Activated naive CD4-positive, alpha-beta T cell treated with anti-CD3 and anti-CD28 coated beads, Interleukin-2, amount 50 U/mL, for 24 hours (primary cell): ENCODE data around the gene ARMC5.
"Not testable (repeated sequence)": the region's sequence is repeated elsewhere in the genome, so short reads cannot be mapped to it uniquely, and the experiment has no call there.

Experiments used
- H3K27ac Mint-ChIP-seq: one replicate; pipeline ENCODE4 v1.8.0; 2021; ENCODE audit warnings: mild to moderate bottlenecking, mixed read lengths
- H3K27me3 Mint-ChIP-seq: one replicate; pipeline ENCODE4 v1.8.0; 2021; ENCODE audit warnings: mixed read lengths
- H3K36me3 Mint-ChIP-seq: one replicate; pipeline ENCODE4 v1.8.0; 2021; ENCODE audit warnings: mixed read lengths
- H3K4me1 Mint-ChIP-seq: one replicate; pipeline ENCODE4 v1.8.0; 2021; ENCODE audit warnings: mixed read lengths
- H3K4me3 Mint-ChIP-seq: one replicate; pipeline ENCODE4 v1.8.0; 2021; ENCODE audit warnings: mild to moderate bottlenecking, mixed read lengths
- H3K9me3 Mint-ChIP-seq: one replicate; pipeline ENCODE4 v1.8.0; 2021; ENCODE audit warnings: mixed read lengths

Gene ARMC5, protein sequence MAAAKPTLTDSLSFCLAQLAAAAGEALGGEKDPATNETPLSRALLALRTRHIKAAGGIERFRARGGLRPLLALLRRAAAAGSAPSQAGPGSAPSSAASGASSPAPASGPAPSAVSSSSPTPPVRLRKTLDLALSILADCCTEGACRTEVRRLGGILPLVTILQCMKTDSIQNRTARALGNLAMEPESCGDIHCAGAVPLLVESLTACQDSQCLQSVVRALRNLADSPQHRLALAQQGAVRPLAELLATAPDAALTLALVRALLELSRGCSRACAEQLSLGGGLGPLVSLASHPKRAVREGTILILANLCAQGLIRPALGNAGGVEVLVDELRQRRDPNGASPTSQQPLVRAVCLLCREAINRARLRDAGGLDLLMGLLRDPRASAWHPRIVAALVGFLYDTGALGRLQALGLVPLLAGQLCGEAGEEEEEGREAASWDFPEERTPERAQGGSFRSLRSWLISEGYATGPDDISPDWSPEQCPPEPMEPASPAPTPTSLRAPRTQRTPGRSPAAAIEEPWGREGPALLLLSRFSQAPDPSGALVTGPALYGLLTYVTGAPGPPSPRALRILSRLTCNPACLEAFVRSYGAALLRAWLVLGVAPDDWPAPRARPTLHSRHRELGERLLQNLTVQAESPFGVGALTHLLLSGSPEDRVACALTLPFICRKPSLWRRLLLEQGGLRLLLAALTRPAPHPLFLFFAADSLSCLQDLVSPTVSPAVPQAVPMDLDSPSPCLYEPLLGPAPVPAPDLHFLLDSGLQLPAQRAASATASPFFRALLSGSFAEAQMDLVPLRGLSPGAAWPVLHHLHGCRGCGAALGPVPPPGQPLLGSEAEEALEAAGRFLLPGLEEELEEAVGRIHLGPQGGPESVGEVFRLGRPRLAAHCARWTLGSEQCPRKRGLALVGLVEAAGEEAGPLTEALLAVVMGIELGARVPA

GRCh38 chr16:31458844-31459686 lies at the start of gene ARMC5:
Gene ARMC5 (plus strand): TSS chr16:31459501. CDS start chr16:31459525, 24 bp downstream.
- Mint-ChIP-seq H3K27me3 (no peaks in the 10 kb centered on the region), H3K4me1 (peaks cover 40% of the 10 kb centered on the region), H3K9me3 (no peaks in the 10 kb centered on the region), H3K4me3 (peak within 1 kb of the TSS; percentile 94), H3K27ac (peak within 1 kb of the TSS; percentile 98), H3K36me3 (peaks cover 4% of the 10 kb centered on the region)

DNA sequence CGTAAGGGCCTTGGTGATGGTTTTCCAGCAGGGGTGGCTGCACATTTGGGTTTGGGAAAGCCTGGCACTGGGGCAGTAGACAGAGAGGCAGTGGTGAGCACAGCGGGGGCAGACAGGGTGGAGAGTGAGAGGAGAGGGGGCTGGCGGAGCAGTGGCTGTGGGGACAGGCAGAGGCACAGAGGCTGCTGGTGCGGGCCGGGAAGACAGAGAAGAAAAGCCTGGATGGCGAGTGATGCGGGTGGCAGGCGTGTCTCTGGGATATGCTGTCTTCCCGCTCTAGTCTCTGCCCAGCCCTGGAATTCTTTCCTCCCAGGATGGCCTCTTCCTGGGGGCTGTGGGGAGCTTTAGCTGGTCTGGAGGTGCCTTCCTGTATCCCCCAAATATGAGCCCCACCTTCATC lies 49.2 kb upstream of the ARMC5 start:
- Mint-ChIP-seq H3K27ac (no peak overlapping the region), H3K27me3 (no peaks in the 10 kb centered on the region), H3K36me3 (no peaks in the 10 kb centered on the region), H3K9me3 (no peaks in the 10 kb centered on the region), H3K4me3 (no peak overlapping the region), H3K4me1 (no peaks in the 10 kb centered on the region)

- H3K9me3 Mint-ChIP-seq = no peaks in the 10 kb centered on the region
- H3K4me3 Mint-ChIP-seq = no peak overlapping the region
- no peaks in the 10 kb centered on the region for H3K27me3 Mint-ChIP-seq
- no peaks in the 10 kb centered on the region for H3K36me3 Mint-ChIP-seq
- no peak overlapping the region for H3K27ac Mint-ChIP-seq
- no peaks in the 10 kb centered on the region for H3K4me1 Mint-ChIP-seq
These were observed 48.1 kb upstream of the ARMC5 start for GRCh38 chr16:31411024-31411844.

DNA sequence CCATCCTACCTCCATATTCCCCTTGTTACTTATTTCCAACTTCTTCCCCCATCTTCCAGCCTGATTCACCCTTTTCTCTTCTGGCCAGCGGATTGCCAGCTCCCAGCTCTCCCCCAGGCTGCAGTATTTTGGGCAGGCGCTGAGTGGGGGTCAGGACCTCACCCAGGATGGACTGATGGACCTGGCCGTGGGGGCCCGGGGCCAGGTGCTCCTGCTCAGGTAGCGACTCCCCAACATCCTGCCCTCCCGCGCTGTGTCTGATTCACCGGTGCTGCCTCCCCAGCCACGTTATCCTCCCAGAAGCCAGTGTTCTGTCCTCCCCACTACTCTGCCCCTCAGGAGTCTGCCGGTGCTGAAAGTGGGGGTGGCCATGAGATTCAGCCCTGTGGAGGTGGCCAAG lies 46.6 kb upstream of the ARMC5 start:
- Mint-ChIP-seq H3K4me1 (peaks cover 4% of the 10 kb centered on the region), H3K36me3 (no peaks in the 10 kb centered on the region), H3K27me3 (no peaks in the 10 kb centered on the region), H3K9me3 (no peaks in the 10 kb centered on the region), H3K4me3 (no peak overlapping the region), H3K27ac (no peak overlapping the region)

DNA sequence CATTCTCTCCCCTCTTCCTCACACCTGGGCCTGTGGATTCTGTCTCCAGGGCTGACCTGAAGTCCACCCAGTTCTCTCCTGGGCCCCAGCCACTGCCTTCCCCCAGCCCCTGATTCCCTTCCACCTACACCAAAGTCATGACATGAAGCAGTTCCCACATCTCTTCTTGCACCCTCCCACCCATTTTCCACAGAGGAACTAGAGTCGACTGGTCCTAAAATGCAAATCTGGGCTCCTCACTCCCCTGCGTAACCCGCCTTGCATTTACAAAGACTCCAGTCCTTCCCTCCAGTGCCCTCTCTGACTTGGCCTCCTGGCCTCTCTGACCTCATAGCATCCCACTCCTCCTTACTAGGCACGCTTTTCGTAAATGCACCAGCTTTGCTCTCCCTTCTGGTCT lies 45.9 kb upstream of the ARMC5 start:
- no peaks in the 10 kb centered on the region for H3K27me3 Mint-ChIP-seq
- no peaks in the 10 kb centered on the region for H3K36me3 Mint-ChIP-seq
- no peaks in the 10 kb centered on the region for H3K9me3 Mint-ChIP-seq
- H3K27ac Mint-ChIP-seq = no peak overlapping the region
- peaks cover 4% of the 10 kb centered on the region for H3K4me1 Mint-ChIP-seq
- H3K4me3 Mint-ChIP-seq = no peak overlapping the region

- H3K4me1 Mint-ChIP-seq = peaks cover 4% of the 10 kb centered on the region
These were observed 45.4 kb upstream of the ARMC5 start for GRCh38 chr16:31413943-31414342.

GRCh38 chr16:31414706-31415105 lies 44.6 kb upstream of the ARMC5 start:
- Mint-ChIP-seq H3K27me3 (no peaks in the 10 kb centered on the region), H3K36me3 (no peaks in the 10 kb centered on the region), H3K27ac (no peak overlapping the region), H3K4me3 (no peak overlapping the region), H3K4me1 (peaks cover 4% of the 10 kb centered on the region), H3K9me3 (no peaks in the 10 kb centered on the region)

More at GRCh38 chr16:31413943-31414342, 45.4 kb upstream of the ARMC5 start:
- H3K27me3 Mint-ChIP-seq = no peaks in the 10 kb centered on the region
- no peaks in the 10 kb centered on the region for H3K9me3 Mint-ChIP-seq
- H3K36me3 Mint-ChIP-seq = no peaks in the 10 kb centered on the region
- H3K4me3 Mint-ChIP-seq = no peak overlapping the region
- H3K27ac Mint-ChIP-seq = no peak overlapping the region

- Mint-ChIP-seq H3K27me3 (no peaks in the 10 kb centered on the region), H3K27ac (no peak overlapping the region), H3K4me3 (no peak overlapping the region), H3K9me3 (no peaks in the 10 kb centered on the region), H3K36me3 (no peaks in the 10 kb centered on the region), H3K4me1 (peaks cover 4% of the 10 kb centered on the region)
These were observed 42.9 kb upstream of the ARMC5 start for GRCh38 chr16:31416371-31416770.

DNA sequence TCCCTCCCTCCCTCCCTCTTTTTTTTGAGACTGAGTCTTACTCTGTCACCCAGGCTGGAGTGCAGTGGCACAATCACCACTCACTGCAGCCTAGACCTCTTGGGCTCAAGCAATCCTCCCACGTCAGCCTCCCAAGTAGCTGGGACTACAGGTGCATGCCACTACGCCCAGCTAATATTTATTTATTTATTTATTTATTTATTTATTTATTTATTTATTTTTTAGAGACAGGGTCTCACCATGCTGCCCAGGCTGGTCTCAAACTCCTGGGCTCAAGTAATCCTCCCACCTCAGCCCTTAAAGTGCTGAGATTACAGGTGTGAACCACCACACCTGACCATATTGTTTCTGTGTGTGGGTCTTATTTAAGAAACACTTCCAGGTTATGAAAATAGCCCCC lies 42.3 kb upstream of the ARMC5 start:
- not testable (repeated sequence) for H3K36me3 Mint-ChIP-seq, H3K27me3 Mint-ChIP-seq, H3K9me3 Mint-ChIP-seq, H3K27ac Mint-ChIP-seq, H3K4me3 Mint-ChIP-seq, H3K4me1 Mint-ChIP-seq

- no peaks in the 10 kb centered on the region for H3K9me3 Mint-ChIP-seq
- H3K27me3 Mint-ChIP-seq = peaks cover under 1% of the 10 kb centered on the region
- no peaks in the 10 kb centered on the region for H3K36me3 Mint-ChIP-seq
- no peak overlapping the region for H3K27ac Mint-ChIP-seq
- H3K4me1 Mint-ChIP-seq = peaks cover 4% of the 10 kb centered on the region
- no peak overlapping the region for H3K4me3 Mint-ChIP-seq
These were observed 41.4 kb upstream of the ARMC5 start for GRCh38 chr16:31417916-31418315.

- no peaks in the 10 kb centered on the region for H3K9me3 Mint-ChIP-seq
- H3K36me3 Mint-ChIP-seq = no peaks in the 10 kb centered on the region
- H3K27ac Mint-ChIP-seq = no peak overlapping the region
- H3K4me1 Mint-ChIP-seq = peaks cover 4% of the 10 kb centered on the region
- H3K27me3 Mint-ChIP-seq = peaks cover 2% of the 10 kb centered on the region
- no peak overlapping the region for H3K4me3 Mint-ChIP-seq
These were observed 39.3 kb upstream of the ARMC5 start for GRCh38 chr16:31420037-31420436.

DNA sequence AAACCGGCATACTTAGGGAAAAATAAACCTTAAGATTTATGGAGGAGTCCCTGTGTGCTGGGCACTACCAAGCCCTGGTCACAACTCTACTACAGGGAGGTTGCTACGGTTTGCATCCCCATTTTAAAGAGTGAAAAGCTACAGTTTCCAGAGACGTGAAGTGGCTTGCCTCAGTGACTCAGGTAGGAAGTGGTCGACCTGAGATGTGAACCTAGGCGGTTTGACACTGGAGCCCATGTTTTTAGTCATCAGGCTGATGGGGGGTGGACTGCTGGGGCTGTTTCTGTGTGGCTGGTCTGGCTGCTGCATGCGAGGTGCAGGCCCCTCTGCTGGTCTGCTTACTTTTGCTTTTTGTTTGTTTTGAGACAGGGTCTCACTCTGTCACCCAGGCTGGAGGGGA lies 37.7 kb upstream of the ARMC5 start:
- H3K4me1 Mint-ChIP-seq = peaks cover 2% of the 10 kb centered on the region
- no peaks in the 10 kb centered on the region for H3K9me3 Mint-ChIP-seq

DNA sequence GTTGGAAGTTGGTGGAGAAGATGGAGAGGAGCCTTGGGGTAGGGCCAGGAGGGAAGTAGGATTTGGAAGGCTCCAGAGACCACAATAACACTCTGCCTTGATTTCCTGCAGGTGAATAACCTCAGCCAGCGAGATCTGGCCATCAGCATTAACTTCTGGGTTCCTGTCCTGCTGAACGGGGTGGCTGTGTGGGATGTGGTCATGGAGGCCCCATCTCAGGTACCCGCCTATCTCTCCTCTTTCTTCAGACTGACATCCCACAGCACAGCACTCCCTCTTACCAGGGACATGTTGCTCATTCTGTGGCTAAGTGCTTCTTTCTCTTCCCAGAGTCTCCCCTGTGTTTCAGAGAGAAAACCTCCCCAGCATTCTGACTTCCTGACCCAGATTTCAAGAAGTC lies 36.1 kb upstream of the ARMC5 start:
- Mint-ChIP-seq H3K27ac (no peak overlapping the region), H3K36me3 (no peaks in the 10 kb centered on the region), H3K9me3 (no peaks in the 10 kb centered on the region), H3K27me3 (peaks cover 2% of the 10 kb centered on the region), H3K4me3 (no peak overlapping the region), H3K4me1 (no peaks in the 10 kb centered on the region)

More for the DNA sequence above, 37.7 kb upstream of the ARMC5 start:
- Mint-ChIP-seq H3K27ac (no peak overlapping the region), H3K36me3 (no peaks in the 10 kb centered on the region), H3K4me3 (no peak overlapping the region), H3K27me3 (peaks cover 2% of the 10 kb centered on the region)

DNA sequence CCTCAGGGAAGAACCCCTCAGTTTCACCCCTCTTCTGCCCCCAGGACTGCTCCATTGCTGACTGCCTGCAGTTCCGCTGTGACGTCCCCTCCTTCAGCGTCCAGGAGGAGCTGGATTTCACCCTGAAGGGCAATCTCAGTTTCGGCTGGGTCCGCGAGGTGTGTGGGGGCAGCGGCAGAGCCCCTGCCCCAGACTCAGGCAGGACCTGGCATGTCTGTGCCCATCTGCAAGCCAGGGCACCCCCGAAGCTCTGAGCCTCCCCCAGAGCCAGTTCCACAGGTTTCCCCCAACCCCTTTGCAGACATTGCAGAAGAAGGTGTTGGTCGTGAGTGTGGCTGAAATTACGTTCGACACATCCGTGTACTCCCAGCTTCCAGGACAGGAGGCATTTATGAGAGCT lies 35.5 kb upstream of the ARMC5 start:
- H3K27ac Mint-ChIP-seq = peak overlapping the region; percentile 62
- peaks cover 2% of the 10 kb centered on the region for H3K27me3 Mint-ChIP-seq
- no peaks in the 10 kb centered on the region for H3K36me3 Mint-ChIP-seq
- no peaks in the 10 kb centered on the region for H3K4me1 Mint-ChIP-seq
- no peaks in the 10 kb centered on the region for H3K9me3 Mint-ChIP-seq
- H3K4me3 Mint-ChIP-seq = no peak overlapping the region
